HepG2 (cell line): Measurements from ENCODE around the gene NT5DC2. TPM values are rescaled to one million over a fixed set of nuclear protein-coding genes. Genes with fewer than 3 reads are reported as not detected.

Experiments
- GLMP ChIP-seq: sonication (generic); formaldehyde crosslinking; IDR thresholded peaks from 2 replicates; pipeline ENCODE4 v1.9.0; 2021; ENCODE audit warnings: missing genetic modification reagents, mild to moderate bottlenecking, borderline replicate concordance
- HINFP ChIP-seq: sonication (generic); formaldehyde crosslinking; IDR thresholded peaks from 2 replicates; pipeline ENCODE4 v1.4.0; 2020; ENCODE audit warnings: low read depth, mild to moderate bottlenecking, missing genetic modification reagents
- NFIC ChIP-seq: IDR thresholded peaks from 2 replicates; pipeline ENCODE4 v1.6.1; 2012; ENCODE audit warnings: mild to moderate bottlenecking, low read length, inconsistent platforms
- REL ChIP-seq: sonication (generic); formaldehyde crosslinking; conservative IDR thresholded peaks from 2 replicates; pipeline ENCODE4 v1.8.0; 2022; ENCODE audit warnings: mild to moderate bottlenecking, missing genetic modification reagents, moderate library complexity
- THAP9 ChIP-seq: sonication (generic); formaldehyde crosslinking; IDR thresholded peaks from 2 replicates; pipeline ENCODE4; 2020; ENCODE audit warnings: missing genetic modification reagents, mild to moderate bottlenecking, borderline replicate concordance
- TRAFD1 ChIP-seq: sonication (generic); formaldehyde crosslinking; IDR thresholded peaks from 2 replicates; pipeline ENCODE4 v1.5.1; 2020; ENCODE audit warnings: missing genetic modification reagents, mild to moderate bottlenecking, borderline replicate concordance
- WIZ ChIP-seq: sonication (generic); formaldehyde crosslinking; IDR thresholded peaks from 2 replicates; pipeline ENCODE4 v1.5.1; 2020; ENCODE audit warnings: mild to moderate bottlenecking, missing genetic modification reagents
- ZBTB40 ChIP-seq, 2 experiments: fragments of 450-650 bp in 1 of 2; sonication (generic) in 1 of 2; formaldehyde crosslinking in 1 of 2; IDR thresholded peaks; 2 replicates each; pipeline versions ENCODE4 v1.6.1 to v1.8.0; 2016 to 2022; ENCODE audit warnings: antibody characterized with exemption in 1 of 2, mild to moderate bottlenecking in 1 of 2, missing genetic modification reagents in 1 of 2
- ZNF331 ChIP-seq: sonication (generic); formaldehyde crosslinking; IDR thresholded peaks from 2 replicates; pipeline ENCODE4 v1.4.0; 2020; ENCODE audit warnings: missing genetic modification reagents
- ZNF562 ChIP-seq: sonication (generic); formaldehyde crosslinking; IDR thresholded peaks from 2 replicates; pipeline ENCODE4 v1.8.0; 2022; ENCODE audit warnings: missing genetic modification reagents, borderline replicate concordance
- ZNF660 ChIP-seq: sonication (generic); formaldehyde crosslinking; IDR thresholded peaks from 2 replicates; pipeline ENCODE4 v1.5.1; 2020; ENCODE audit warnings: mild to moderate bottlenecking, low read depth, missing genetic modification reagents, borderline replicate concordance
- polyA plus RNA-seq, 8 experiments: library from polyadenylated mRNA; depleted of rRNA in 3 of 8; stranded (reverse) in 7 of 8; unstranded in 1 of 8; fragments of >200 nt; fragmentation: Illumina TruSeq in 4 of 8; extraction: Trizol in 4 of 8; gene quantifications; 2 replicates each; pipeline versions ENCODE4 v1.2.1 to v1.2.3, GENCODE V29; 2011 to 2016; ENCODE audit warnings: low read depth in 4 of 8, missing spikeins in 1 of 8, mixed read lengths in 1 of 8; ENCODE audit not compliant: insufficient read depth in 1 of 8
- total RNA-seq, 5 experiments: library from RNA; depleted of rRNA; stranded (reverse); fragments of >200 nt; fragmentation: Illumina TruSeq; extraction: Trizol; gene quantifications; 2 replicates each; pipeline ENCODE4 v1.2.3, GENCODE V29; 2016; ENCODE audit warnings: low read depth in 1 of 5

The NT5DC2 gene
- total and polyA plus RNA-seq, 2 of the 13 experiments (the other 11 are each of a cell fraction or from before 2014, with no cell fraction given): 131 to 240 TPM

- TF ChIP-seq ZBTB40 (IDR thresholded peaks at IDR 0.05) (no peak), ZBTB40 (CRISPR knock-in tag; IDR thresholded peaks at IDR 0.05) (no peak), ZNF660 (CRISPR knock-in tag) (no peak), WIZ (CRISPR knock-in tag) (peak; percentile 21; the same call in 1 of the 2 replicates), REL (CRISPR knock-in tag) (no peak), GLMP (CRISPR knock-in tag) (no peak), ZNF562 (CRISPR knock-in tag) (no peak), THAP9 (CRISPR knock-in tag) (0 out of 2 replicates have a peak, but pooled peaks have one; percentile 14), TRAFD1 (CRISPR knock-in tag) (no peak), ZNF331 (no peak), NFIC (no peak), HINFP (peak; percentile 100)
These were observed at the start of gene NT5DC2 (continued) for GRCh38 chr3:52533623-52534280.
